ENCODE results near the gene S100A11.

DNA sequence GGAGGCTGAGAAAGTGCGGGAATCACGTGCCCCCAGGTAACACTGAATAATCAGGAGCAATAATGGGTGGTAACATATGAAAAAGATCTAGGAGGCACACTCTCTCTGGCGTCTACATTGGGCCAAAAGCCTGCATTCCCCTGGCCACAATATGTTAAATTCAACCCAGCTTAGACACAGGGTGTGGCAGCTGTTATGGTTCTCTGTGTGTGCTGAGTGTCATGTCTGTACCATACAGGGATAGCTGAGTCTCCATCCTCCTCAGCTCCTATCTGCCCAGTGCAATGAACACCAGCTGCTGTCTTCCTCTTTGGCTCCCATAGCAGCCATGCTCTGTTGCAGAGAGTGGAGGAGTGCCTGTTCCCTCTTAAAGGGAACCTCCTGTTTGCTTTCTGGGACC, 14.3 kb downstream of the S100A11 start:
- no peak for TF ChIP-seq CTCF (IDR thresholded peaks at IDR 0.05)
- no peak for TF ChIP-seq POLR2AphosphoS5 (IDR thresholded peaks at IDR 0.05)
- no peak for TF ChIP-seq POLR2A (IDR thresholded peaks at IDR 0.05)
- no peak for TF ChIP-seq EP300 (IDR thresholded peaks at IDR 0.05)

All from gastroesophageal sphincter (tissue), 3 donors.